Hippocampal formation (tissue), 2 donors: ENCODE results near the gene STK24.

Experiments used
- DNase-seq, 2 donors: peaks; one replicate each; lab custom pipeline; 2025; lab: John Stamatoyannopoulos, UW

STK24 gene

GRCh38 chr13:98556142-98556816 is 20.6 kb downstream of the STK24 start:
- DNase-seq, result no peak

- no peak for DNase-seq
Observed at GRCh38 chr13:98549728-98550317, 27.1 kb downstream of the STK24 start.

GRCh38 chr13:98549006-98549727 is 27.7 kb downstream of the STK24 start:
- DNase-seq, result no peak

DNA sequence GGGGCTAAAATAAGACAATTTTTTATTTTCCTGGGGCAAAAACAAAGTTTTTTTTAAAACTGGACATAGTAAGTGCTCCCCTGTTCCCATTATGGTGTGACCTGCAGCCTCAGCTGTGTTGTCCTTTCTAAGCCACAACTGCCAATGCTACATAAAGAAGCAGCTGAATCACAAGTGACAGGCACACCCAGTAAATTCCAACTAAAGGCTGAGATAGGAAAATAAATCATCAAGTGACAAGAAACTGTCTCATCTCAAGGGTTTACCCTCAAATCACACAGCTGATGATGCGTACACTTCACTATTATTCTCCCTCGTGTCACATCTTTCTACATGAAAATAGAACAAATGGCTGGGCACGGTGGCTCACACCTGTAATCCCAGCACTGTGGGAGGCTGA is 28.7 kb downstream of the STK24 start:
- no peak for DNase-seq

DNA sequence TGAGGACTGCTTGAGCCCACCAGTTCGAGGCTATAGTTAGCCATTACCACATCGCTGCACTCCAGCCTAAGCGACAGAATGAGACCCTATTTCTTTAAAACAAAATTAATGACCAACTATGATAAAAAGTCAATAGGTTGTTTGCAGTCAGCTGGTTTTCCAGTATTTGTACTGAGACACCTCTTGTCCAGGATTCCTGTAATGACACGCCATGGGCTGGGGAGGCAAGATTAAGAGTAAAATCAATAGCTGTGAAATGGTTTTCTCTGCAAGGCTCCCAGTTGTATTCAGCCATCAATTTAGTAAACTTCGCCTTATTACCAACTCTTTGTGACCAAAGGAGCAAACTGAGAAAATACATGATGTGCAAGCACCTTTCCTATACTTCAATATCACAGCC is 29.5 kb downstream of the STK24 start:
- no peak for DNase-seq

DNA sequence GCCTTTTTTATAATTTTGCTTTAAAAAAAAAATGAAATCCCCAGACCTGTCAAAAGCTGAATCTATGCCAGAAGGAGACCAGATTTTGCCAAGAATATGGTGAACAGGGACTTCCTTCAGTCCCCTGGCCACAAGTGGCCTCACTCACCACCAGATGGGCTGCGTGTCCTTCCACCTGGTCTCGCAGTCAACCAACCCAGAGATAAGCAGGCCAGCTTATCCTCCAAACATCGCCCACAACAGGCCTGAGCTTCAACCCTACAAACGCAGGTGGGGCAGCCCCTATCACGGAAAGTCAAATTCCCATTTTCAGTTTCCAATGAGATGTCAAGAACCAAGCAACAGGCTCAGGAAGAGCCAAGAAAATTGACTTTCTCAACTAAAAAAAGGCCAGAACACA is 30.5 kb downstream of the STK24 start:
- DNase-seq, result no peak

GRCh38 chr13:98544104-98544710 is 32.7 kb downstream of the STK24 start:
- DNase-seq, result no peak

GRCh38 chr13:98543378-98544103 is 33.4 kb downstream of the STK24 start:
- DNase-seq, result no peak

- no peak for DNase-seq
Observed at GRCh38 chr13:98542568-98543377, 34.1 kb downstream of the STK24 start.

GRCh38 chr13:98541701-98542203 is 35.2 kb downstream of the STK24 start:
- DNase-seq, result no peak

- DNase-seq, result no peak
Observed at GRCh38 chr13:98541191-98541590, 35.7 kb downstream of the STK24 start.

- no peak for DNase-seq
Observed at GRCh38 chr13:98540476-98540875, 36.4 kb downstream of the STK24 start.

- DNase-seq, result no peak
Observed at GRCh38 chr13:98539666-98540065, 37.2 kb downstream of the STK24 start.

DNA sequence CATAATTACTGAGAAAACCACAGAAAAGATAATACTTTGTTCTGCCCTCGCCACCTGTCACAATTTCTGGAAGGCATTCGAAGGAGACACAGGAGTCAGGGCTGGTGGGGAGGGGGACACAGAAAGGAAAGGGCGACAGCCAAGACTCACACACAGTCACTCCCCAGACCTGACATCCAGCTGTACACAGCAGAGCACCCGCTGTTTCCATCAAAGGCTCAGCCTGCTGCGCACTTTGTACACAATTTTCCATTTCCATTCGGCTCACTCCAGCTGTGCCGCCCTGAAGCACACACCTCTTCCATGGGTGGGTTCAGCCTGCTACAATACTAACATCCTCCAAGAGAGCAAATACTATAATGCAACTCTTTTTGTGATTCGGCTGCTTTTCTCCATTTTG is 38.0 kb downstream of the STK24 start:
- no peak for DNase-seq

GRCh38 chr13:98537740-98538139 is 39.2 kb downstream of the STK24 start:
- DNase-seq, result no peak

GRCh38 chr13:98537306-98537705 is 39.6 kb downstream of the STK24 start:
- no peak for DNase-seq

DNA sequence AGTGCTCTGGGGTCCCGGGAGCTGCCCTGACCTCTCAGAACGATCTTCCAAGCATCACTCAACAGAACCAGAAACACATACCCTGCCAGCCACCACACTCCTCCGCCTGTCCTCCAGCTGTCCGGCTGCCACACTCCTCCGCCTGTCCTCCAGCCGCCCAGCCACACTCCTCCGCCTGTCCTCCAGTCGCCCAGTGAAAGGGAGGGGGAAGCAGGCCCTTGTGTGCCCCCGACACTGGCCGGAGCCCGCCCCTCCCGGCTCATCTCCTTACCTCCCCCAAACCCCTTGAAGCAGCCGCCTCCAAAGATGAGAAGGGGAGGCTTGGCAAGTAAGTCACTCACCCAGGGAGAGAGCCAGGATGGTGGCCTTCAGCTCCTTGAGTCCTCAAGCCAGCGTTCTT is 40.2 kb downstream of the STK24 start:
- no peak for DNase-seq

GRCh38 chr13:98535501-98536354 is 41.2 kb downstream of the STK24 start:
- DNase-seq, result no peak

GRCh38 chr13:98534821-98535220 is 42.1 kb downstream of the STK24 start:
- no peak for DNase-seq

DNA sequence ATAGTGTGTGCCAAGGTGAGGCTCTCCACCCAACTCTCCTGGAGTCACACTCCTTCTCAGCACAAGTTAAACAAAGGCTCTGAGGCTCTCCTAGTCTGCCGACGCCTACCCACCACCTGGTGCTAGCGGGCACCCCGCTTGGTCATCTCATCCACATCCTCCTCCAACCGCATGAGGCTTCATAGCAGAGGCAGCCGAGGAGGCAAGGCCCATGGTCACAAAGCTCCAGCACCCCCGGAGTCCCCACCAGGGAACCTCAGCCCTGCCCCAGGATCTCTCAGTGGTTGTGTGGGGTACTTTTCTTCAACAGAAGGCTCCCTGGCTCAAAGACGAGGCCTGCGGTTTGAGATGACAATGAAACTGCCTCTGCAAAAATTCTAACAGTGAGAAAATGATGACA is 43.0 kb downstream of the STK24 start:
- DNase-seq, result no peak
